ENCODE measurements around the gene STK39. TPM values are rescaled to one million over a fixed set of nuclear protein-coding genes. Genes with fewer than 3 reads are reported as not detected.

Gene STK39
- total and polyA plus RNA-seq, 9 of the 15 experiments (the other 6 are each of a cell fraction or from before 2014, with no cell fraction given), result 0.19 to 0.76 (median 0.51) TPM

DNA sequence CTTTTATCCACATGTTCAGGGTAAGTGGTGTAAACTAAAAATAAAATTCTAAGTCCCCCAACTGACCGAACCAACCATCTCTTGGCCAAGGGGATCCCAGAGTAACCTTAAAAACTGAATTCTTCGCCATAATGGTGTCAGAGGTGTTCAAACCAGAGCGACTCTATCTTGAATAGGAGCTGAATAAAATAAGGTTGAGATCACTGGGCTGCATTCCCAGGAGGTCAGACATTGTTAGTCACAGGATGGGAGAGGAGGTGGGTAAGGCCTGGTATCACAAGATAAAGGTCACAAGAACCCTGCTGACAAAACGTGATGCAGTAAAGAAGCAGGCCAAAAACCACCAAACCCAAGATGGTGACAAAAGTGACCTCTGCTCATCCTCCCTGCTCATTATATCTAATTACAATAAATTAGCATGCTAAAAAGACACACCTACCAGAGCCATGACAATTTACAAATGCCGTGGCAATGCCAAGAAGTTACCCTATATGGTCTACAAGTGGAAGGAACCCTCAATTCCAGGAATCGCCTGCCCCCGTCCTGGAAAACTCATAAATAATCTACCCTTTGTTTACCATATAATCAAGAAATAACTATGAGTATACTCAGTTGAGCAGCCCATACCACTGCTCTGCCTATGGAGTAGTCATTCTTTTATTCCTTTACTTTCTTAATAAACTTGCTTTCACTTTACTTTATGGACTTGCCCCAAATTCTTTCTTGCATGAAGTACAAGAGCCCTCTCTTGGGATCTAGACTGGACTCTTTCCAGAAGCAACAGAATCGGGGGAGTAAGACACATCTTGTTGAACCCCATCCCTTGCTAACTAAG lies 302.4 kb downstream of the STK39 start (continued):
- no peak for TF ChIP-seq TAF15 (IDR thresholded peaks at IDR 0.05; ENCODE audit: low read depth, low read length)
- TF ChIP-seq ZBTB33 (CRISPR knock-in tag; IDR thresholded peaks at IDR 0.05), result no peak
- TF ChIP-seq BACH1 (tag; IDR thresholded peaks at IDR 0.05), result peak; percentile 79
- TF ChIP-seq MLLT1 (IDR thresholded peaks at IDR 0.05), result peak in 1 of 2 experiments; percentile 37; a peak in 1 of 4 replicates
- TF ChIP-seq, protein P1, sequence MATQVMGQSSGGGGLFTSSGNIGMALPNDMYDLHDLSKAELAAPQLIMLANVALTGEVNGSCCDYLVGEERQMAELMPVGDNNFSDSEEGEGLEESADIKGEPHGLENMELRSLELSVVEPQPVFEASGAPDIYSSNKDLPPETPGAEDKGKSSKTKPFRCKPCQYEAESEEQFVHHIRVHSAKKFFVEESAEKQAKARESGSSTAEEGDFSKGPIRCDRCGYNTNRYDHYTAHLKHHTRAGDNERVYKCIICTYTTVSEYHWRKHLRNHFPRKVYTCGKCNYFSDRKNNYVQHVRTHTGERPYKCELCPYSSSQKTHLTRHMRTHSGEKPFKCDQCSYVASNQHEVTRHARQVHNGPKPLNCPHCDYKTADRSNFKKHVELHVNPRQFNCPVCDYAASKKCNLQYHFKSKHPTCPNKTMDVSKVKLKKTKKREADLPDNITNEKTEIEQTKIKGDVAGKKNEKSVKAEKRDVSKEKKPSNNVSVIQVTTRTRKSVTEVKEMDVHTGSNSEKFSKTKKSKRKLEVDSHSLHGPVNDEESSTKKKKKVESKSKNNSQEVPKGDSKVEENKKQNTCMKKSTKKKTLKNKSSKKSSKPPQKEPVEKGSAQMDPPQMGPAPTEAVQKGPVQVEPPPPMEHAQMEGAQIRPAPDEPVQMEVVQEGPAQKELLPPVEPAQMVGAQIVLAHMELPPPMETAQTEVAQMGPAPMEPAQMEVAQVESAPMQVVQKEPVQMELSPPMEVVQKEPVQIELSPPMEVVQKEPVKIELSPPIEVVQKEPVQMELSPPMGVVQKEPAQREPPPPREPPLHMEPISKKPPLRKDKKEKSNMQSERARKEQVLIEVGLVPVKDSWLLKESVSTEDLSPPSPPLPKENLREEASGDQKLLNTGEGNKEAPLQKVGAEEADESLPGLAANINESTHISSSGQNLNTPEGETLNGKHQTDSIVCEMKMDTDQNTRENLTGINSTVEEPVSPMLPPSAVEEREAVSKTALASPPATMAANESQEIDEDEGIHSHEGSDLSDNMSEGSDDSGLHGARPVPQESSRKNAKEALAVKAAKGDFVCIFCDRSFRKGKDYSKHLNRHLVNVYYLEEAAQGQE (IDR thresholded peaks at IDR 0.05; ENCODE audit: borderline replicate concordance), result no peak
- TF ChIP-seq, protein P1 (CRISPR knock-in tag; IDR thresholded peaks at IDR 0.05; ENCODE audit: low read depth), result no peak
- 0 out of 2 replicates have a peak, but pooled peaks have one; percentile 68 for TF ChIP-seq MECOM (CRISPR knock-in tag; IDR thresholded peaks at IDR 0.05)
- TF ChIP-seq ZNF586 (CRISPR knock-in tag; conservative IDR thresholded peaks at IDR 0.05), result no peak
- TF ChIP-seq HDAC3 (IDR thresholded peaks at IDR 0.05; ENCODE audit: borderline replicate concordance, partially characterized antibody), result peak; percentile 44
- no peak for TF ChIP-seq ZNF780A (CRISPR knock-in tag; IDR thresholded peaks at IDR 0.05)
- TF ChIP-seq RAD51 (IDR thresholded peaks at IDR 0.05; ENCODE audit: borderline replicate concordance, low read depth), result no peak
- no peak for TF ChIP-seq ZNF263 (CRISPR knock-in tag; IDR thresholded peaks at IDR 0.05; ENCODE audit: borderline replicate concordance)
- no peak for TF ChIP-seq POLR3G (IDR thresholded peaks at IDR 0.05; ENCODE audit: extremely low read depth, insufficient read length, insufficient replicate concordance)
- no peak; the same call in 1 of the 2 replicates for TF ChIP-seq GABPA (tag; conservative IDR thresholded peaks at IDR 0.05; ENCODE audit: low read depth)

Measured in K562 (cell line).